Spleen (tissue), 11 donors: ENCODE data around the gene LDLRAD2. TPM values are rescaled to one million over a fixed set of nuclear protein-coding genes. Genes with fewer than 3 reads are reported as not detected.
A peak's percentile ranks its signal among the peaks of the same experiment; 100 is the strongest.

ENCODE experiments used
- DNase-seq: peaks from one replicate; pipeline ENCODE4 v3.0.0-alpha.2; 2020
- H3K27ac ChIP-seq, 8 donors: fragments of 200-600 bp; sonication (generic) in 7 of 8; 1 replicate in 4 of 8; 2 replicates in 4 of 8; pipeline versions ENCODE4 v1.5.0 to v1.8.0; 2016 to 2021; ENCODE audit warnings: inconsistent platforms in 4 of 8, mild to moderate bottlenecking in 4 of 8, moderate library complexity in 1 of 8
- H3K27me3 ChIP-seq, 7 donors: fragments of 200-600 bp; sonication (generic) in 6 of 7; replicated peaks in 1 of 7; 1 replicate in 4 of 7; 2 replicates in 3 of 7; pipeline versions ENCODE4 v1.5.0 to v1.8.0; 2016 to 2021; ENCODE audit warnings: inconsistent platforms in 3 of 7, mild to moderate bottlenecking in 1 of 7
- H3K36me3 ChIP-seq, 6 donors: fragments of 200-600 bp; sonication (generic) in 5 of 6; 1 replicate in 4 of 6; 2 replicates in 2 of 6; pipeline versions ENCODE4 v1.5.0 to v1.8.0; 2016 to 2021; ENCODE audit warnings: inconsistent platforms in 2 of 6
- H3K4me1 ChIP-seq, 6 donors: fragments of 200-600 bp; sonication (generic) in 5 of 6; 1 replicate in 3 of 6; 2 replicates in 3 of 6; pipeline versions ENCODE4 v1.5.0 to v1.8.0; 2016 to 2021; ENCODE audit warnings: inconsistent platforms in 3 of 6
- H3K4me3 ChIP-seq, 8 donors: fragments of 200-600 bp; sonication (generic) in 7 of 8; 1 replicate in 4 of 8; 2 replicates in 4 of 8; pipeline versions ENCODE4 v1.5.0 to v1.8.0; 2016 to 2021; ENCODE audit warnings: inconsistent platforms in 4 of 8, mild to moderate bottlenecking in 4 of 8, moderate library complexity in 2 of 8
- H3K9me3 ChIP-seq, 8 donors: fragments of 200-600 bp; sonication (generic) in 7 of 8; 1 replicate in 4 of 8; 2 replicates in 4 of 8; pipeline versions ENCODE4 v1.5.0 to v1.8.0; 2016 to 2021; ENCODE audit warnings: inconsistent platforms in 4 of 8
- POLR2A ChIP-seq, 3 donors: fragments of 450-650 bp; IDR thresholded peaks; one replicate each; pipeline ENCODE4 v1.5.1; 2017; ENCODE audit warnings: antibody characterized with exemption in 3 of 3, mild to moderate bottlenecking in 1 of 3
- POLR2AphosphoS5 ChIP-seq, 3 donors: sonication (generic); formaldehyde crosslinking; IDR thresholded peaks; one replicate each; pipeline ENCODE4 v1.5.1; 2017; ENCODE audit warnings: antibody characterized with exemption in 3 of 3
- WGBS, 5 donors: extraction: QIAGEN DNeasy Blood & Tissue Kit in 3 of 5; methylation state at CpG; one replicate each; pipeline versions ENCODE4 v1.1.5 to v1.1.7; 2013 to 2018; 5-methylcytosine and 5-hydroxymethylcytosine counted together
- intact Hi-C: fragments of 100-400 bp; cut with DNase I; formaldehyde crosslinking; loops from one replicate; pipeline ENCODE4 v1.15.0; 2023; ENCODE audit warnings: low total_unique reads
- polyA plus RNA-seq, 3 donors: library from polyadenylated mRNA; stranded (reverse); fragments of 200-250 nt; gene quantifications; one replicate each; pipeline ENCODE4 v1.2.1, GENCODE V29; 2013
- total RNA-seq, 7 donors: library from RNA; depleted of rRNA in 3 of 7; stranded (reverse); fragments of >200 nt in 3 of 7; fragmentation: NEBNext Ultra II Directional in 4 of 7; extraction: Animal tissue kit (Norgen Biotek cat#: 25700) in 4 of 7; gene quantifications; one replicate each; pipeline versions ENCODE4 v1.1.0 to v1.2.1, GENCODE V29; 2016 to 2021
- TF ChIP-seq, protein P1 (sequence below), 11 experiments: fragments of 200-600 bp in 7 of 11; fragments of 450-650 bp in 4 of 11; sonication (generic) in 4 of 11; IDR thresholded peaks in 8 of 11; conservative IDR thresholded peaks in 3 of 11; 1 replicate in 7 of 11; 2 replicates in 4 of 11; pipeline versions ENCODE4 v1.4.0 to v1.8.0; 2016 to 2021; ENCODE audit warnings: antibody characterized with exemption in 11 of 11, inconsistent platforms in 4 of 11, mild to moderate bottlenecking in 1 of 11
- donor health status: healthy with polysubstance abuse.
- donor health status: DM: no; HTN: no; CAD: no; lungs with moderate emphysema.
- donor health status: DM: no; HTN: no; CAD: no.
- donor health status: Bipolar disorder and iron deficiency.
- donor health status: healthy.
- donor health status: DM: no; HTN: no; CAD: no.
- donor health status: DM: yes; HTN: yes; CAD: no.

LDLRAD2 gene
- total and polyA plus RNA-seq, 10 donors, result 0.94 to 4.3 (median 1.4) TPM

- WGBS, 5 donors, result 82 to 88% (median 85%) methylated on average over 15 of the region's 15 CpGs
- intact Hi-C loops, result no loop called here
- H3K9me3 ChIP-seq, result no peaks in the 10 kb centered on the region
- no peak for DNase-seq
- peaks cover 0 to 22% (median 0%) of the 10 kb centered on the region in 7 donors for H3K27me3 ChIP-seq
- peak overlapping the region in 6 of 8 donors; percentile 9 to 71 (median 65) for H3K27ac ChIP-seq
- peak overlapping the region in 1 of 8 donors; percentile 67 for H3K4me3 ChIP-seq
- no peaks in the 10 kb centered on the region for H3K36me3 ChIP-seq
- peaks cover 4 to 47% (median 40%) of the 10 kb centered on the region in 6 donors for H3K4me1 ChIP-seq
- TF ChIP-seq POLR2AphosphoS5 (IDR thresholded peaks at IDR 0.05) (no peak), POLR2A (IDR thresholded peaks at IDR 0.05) (no peak)
- TF ChIP-seq, protein P1, sequence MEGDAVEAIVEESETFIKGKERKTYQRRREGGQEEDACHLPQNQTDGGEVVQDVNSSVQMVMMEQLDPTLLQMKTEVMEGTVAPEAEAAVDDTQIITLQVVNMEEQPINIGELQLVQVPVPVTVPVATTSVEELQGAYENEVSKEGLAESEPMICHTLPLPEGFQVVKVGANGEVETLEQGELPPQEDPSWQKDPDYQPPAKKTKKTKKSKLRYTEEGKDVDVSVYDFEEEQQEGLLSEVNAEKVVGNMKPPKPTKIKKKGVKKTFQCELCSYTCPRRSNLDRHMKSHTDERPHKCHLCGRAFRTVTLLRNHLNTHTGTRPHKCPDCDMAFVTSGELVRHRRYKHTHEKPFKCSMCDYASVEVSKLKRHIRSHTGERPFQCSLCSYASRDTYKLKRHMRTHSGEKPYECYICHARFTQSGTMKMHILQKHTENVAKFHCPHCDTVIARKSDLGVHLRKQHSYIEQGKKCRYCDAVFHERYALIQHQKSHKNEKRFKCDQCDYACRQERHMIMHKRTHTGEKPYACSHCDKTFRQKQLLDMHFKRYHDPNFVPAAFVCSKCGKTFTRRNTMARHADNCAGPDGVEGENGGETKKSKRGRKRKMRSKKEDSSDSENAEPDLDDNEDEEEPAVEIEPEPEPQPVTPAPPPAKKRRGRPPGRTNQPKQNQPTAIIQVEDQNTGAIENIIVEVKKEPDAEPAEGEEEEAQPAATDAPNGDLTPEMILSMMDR (IDR thresholded peaks at IDR 0.05 in 8 of 11, conservative IDR thresholded peaks at IDR 0.05 in 3 of 11), result no peak
Measured at GRCh38 chr1:21814981-21815582, 3.0 kb downstream of the LDLRAD2 start.

DNA sequence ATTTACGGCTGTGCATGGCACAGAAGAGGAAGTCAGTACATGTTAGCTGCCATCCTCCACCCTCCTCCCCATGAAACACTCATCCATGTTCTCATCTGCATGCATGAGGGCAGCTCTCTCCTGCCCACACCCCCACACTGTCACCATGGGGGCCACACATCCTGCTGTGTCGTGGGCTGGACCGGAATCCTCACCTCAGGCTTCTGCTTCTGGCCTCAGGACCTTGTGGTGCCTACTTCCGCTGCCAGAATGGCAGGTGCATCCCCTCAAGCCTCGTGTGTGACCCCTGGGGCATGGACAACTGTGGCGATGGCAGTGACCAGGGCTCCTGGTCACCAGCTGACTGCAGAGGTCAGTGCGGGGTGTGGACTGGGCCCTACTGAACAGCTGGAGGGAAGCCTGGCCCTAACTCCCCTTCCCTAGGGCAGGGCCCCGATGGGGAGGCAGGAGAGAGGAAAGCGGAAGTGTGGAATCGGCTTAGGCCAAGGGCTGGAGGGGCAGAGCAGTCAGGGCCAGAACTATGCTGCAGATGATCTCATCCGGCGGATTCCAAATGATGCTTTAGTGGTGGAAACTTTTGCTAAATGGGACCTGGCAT lies 3.8 kb downstream of the LDLRAD2 start:
- DNase-seq, result peak; percentile 86
- H3K36me3 ChIP-seq, result peaks cover 0 to 4% (median 0%) of the 10 kb centered on the region in 6 donors
- peaks cover 4 to 47% (median 40%) of the 10 kb centered on the region in 6 donors for H3K4me1 ChIP-seq
- 29 to 44% (median 36%) methylated on average over 12 of the region's 12 CpGs for WGBS, 5 donors
- no peaks in the 10 kb centered on the region for H3K9me3 ChIP-seq
- peaks cover 0 to 22% (median 0%) of the 10 kb centered on the region in 7 donors for H3K27me3 ChIP-seq
- intact Hi-C loops, result no loop called here
- peak overlapping the region in 7 of 8 donors; percentile 29 to 71 (median 61) for H3K27ac ChIP-seq
- no peak overlapping the region for H3K4me3 ChIP-seq
- TF ChIP-seq POLR2A (IDR thresholded peaks at IDR 0.05) (peak in 1 of 3 donors; percentile 7), POLR2AphosphoS5 (IDR thresholded peaks at IDR 0.05) (peak; percentile 88 to 90 (median 90))
- TF ChIP-seq, protein P1 (IDR thresholded peaks at IDR 0.05 in 8 of 11, conservative IDR thresholded peaks at IDR 0.05 in 3 of 11), result no peak

DNA sequence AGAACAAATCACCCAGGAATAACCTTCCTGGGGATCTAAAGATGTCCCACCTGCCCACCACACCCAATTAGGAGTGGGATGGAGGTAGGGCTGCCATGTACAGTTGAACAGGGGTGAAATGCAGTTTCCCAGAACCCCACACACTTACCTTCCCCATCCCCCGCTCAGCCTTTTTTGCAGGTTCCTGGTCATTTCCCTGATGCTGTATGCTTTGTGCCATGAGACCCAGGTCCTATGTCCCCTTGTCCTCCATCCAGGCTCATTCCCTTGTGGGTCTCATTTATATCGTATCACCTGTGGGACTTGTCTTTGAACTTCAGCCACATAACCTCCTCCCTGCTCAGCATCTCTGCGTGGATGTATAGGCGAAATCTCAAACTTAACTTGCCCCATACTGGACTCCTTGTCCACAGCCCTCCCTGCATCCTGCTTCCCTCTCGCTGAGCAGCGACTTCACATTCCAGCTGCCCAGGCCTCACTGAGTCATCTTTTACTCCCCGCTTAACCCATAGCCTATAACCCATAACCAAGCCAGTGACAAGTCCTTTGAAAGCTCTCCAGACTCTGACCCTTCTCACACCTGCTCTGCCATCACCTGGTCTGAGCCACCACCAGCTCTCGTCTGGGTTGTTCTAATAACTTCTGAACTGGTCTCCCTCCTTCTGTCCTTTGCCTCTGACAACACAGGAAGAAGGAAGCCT lies 4.7 kb downstream of the LDLRAD2 start:
- H3K4me1 ChIP-seq, result peaks cover 4 to 47% (median 40%) of the 10 kb centered on the region in 6 donors
- intact Hi-C loops, result no loop called here
- DNase-seq, result no peak
- no peaks in the 10 kb centered on the region for H3K9me3 ChIP-seq
- H3K27me3 ChIP-seq, result peaks cover 0 to 22% (median 0%) of the 10 kb centered on the region in 7 donors
- peak overlapping the region in 7 of 8 donors; percentile 29 to 71 (median 61) for H3K27ac ChIP-seq
- H3K4me3 ChIP-seq, result no peak overlapping the region
- WGBS, 5 donors, result 85 to 92% (median 89%) methylated on average over 8 of the region's 8 CpGs
- H3K36me3 ChIP-seq, result peaks cover 0 to 13% (median 0%) of the 10 kb centered on the region in 6 donors
- TF ChIP-seq POLR2AphosphoS5 (IDR thresholded peaks at IDR 0.05) (no peak), POLR2A (IDR thresholded peaks at IDR 0.05) (no peak)
- TF ChIP-seq, protein P1 (IDR thresholded peaks at IDR 0.05 in 8 of 11, conservative IDR thresholded peaks at IDR 0.05 in 3 of 11), result no peak
